OCI-LY3 (cell line): ENCODE measurements around the gene PIP4P1.

Experiments used
- EZH2phosphoT487 ChIP-seq: fragments of 200-600 bp; shearing (Covaris generic); IDR thresholded peaks from 2 replicates; pipeline ENCODE4 v1.6.1; 2018; ENCODE audit warnings: antibody characterized with exemption, mixed run types, low read depth
- TF ChIP-seq, protein P1 (sequence below): fragments of 200-600, 300-600 bp; sonication (generic); IDR thresholded peaks from 2 replicates; pipeline ENCODE4 v1.5.1; 2014; ENCODE audit warnings: antibody characterized with exemption, low read length, low read depth

DNA sequence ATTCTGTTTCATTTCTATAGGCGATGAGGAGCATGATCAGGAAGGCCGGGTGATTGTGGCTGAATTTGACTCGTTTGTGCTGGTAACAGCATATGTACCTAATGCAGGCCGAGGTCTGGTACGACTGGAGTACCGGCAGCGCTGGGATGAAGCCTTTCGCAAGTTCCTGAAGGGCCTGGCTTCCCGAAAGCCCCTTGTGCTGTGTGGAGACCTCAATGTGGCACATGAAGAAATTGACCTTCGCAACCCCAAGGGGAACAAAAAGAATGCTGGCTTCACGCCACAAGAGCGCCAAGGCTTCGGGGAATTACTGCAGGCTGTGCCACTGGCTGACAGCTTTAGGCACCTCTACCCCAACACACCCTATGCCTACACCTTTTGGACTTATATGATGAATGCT is 4.3 kb downstream of the PIP4P1 start:
- TF ChIP-seq, protein P1, sequence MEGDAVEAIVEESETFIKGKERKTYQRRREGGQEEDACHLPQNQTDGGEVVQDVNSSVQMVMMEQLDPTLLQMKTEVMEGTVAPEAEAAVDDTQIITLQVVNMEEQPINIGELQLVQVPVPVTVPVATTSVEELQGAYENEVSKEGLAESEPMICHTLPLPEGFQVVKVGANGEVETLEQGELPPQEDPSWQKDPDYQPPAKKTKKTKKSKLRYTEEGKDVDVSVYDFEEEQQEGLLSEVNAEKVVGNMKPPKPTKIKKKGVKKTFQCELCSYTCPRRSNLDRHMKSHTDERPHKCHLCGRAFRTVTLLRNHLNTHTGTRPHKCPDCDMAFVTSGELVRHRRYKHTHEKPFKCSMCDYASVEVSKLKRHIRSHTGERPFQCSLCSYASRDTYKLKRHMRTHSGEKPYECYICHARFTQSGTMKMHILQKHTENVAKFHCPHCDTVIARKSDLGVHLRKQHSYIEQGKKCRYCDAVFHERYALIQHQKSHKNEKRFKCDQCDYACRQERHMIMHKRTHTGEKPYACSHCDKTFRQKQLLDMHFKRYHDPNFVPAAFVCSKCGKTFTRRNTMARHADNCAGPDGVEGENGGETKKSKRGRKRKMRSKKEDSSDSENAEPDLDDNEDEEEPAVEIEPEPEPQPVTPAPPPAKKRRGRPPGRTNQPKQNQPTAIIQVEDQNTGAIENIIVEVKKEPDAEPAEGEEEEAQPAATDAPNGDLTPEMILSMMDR, result no peak
- no peak for TF ChIP-seq EZH2phosphoT487
